Globus pallidus (tissue), 1 donor: Measurements from ENCODE around the gene FANCI.

Source experiments
- DNase-seq: peaks from one replicate; pipeline ENCODE4 v3.0.0-alpha.2; 2015; ENCODE audit warnings: low spot score

The FANCI gene

DNA sequence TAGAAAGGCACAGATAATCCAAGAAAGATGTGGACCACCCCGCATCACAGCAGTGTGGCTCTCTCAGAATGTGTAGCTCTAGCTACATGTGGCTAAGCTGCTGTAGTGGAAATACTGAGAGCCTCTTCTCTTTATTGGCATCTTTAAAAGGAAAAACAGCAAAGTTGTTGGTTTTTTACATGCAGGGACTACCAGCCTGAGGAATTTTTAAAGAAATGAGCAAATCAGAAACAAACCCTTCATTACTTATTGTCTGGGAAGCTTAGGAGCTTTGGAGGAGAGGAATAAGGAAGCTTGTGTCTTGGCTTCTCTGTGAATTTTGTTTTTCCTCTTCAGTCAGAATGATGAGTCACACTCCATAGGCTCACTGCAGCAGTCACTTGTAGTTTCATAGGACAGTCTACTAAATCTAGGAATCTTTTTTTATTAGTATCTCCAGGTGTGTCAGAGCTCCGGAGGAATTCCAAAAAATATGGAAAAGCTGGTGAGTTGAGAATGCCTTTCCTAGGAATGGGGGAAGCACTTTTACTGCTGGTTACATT is 63.3 kb downstream of the FANCI start:
- DNase-seq = no peak

DNA sequence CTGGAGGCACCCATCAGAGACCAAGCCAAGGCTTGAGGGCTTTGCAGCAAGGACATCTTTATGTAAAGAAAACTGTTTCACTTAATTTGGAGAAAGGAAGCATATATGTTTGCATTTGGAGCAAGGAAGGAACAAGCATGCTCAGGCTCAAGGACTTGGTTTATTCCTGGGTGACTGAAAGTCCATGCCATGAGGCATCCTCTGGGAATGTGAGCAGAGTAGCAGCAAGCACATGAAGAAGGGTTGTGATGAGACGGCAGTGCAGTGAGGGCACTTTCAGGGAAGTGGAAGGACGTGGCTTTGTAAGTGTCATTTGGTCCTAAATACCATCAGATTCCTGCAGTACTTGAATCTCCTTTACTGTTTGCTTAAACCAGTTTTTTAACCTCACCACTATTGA is 64.0 kb downstream of the FANCI start:
- DNase-seq = no peak

- DNase-seq = no peak
Measured at GRCh38 chr15:89308236-89308635, 64.5 kb downstream of the FANCI start.

DNA sequence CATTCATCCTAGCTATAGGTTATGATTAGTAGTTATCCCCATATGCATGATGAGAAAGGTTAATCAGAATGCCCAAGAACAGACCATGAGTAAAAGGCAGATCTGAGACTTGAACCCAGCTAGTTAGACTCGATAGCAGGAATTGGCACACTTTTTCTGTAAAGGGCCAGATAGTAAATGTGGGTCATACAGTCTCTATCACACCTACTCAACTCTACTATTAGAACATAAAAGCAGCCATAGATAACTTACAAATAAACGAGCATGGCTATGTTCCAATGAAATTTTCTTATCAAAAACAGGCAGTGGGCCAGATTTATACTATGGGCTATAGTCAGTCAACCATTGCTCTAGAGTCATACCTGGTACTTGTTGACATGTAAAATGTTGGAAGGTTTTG is 66.2 kb downstream of the FANCI start:
- DNase-seq = no peak

DNA sequence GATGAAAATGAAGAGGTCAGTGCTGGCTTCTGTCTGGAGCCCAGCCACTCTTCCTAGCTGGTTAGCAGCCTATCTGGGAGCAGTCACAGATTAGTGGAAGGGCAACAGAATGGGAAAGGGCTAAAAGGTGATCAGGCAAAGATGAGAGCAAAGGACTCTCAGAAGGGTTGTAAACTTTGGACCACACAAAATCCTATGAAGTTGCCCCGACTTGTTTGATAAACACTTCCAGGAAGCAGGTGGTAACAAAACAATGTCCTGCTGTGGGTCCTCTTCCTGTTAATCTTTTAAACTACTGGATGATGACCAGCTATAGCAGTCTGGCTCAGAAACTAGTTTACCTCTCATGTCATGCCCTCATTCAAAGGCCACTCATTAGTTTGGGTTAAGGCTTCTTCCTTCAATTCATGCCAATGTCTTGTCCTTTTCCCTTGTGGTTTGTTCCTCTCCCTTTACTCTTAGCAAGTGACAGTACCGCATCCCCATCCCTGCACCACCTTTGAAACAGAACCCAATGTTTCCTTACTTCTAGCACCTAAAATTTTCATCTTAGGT is 71.7 kb downstream of the FANCI start:
- DNase-seq = no peak

- no peak for DNase-seq
Measured at GRCh38 chr15:89316504-89316903, 72.7 kb downstream of the FANCI start.

DNA sequence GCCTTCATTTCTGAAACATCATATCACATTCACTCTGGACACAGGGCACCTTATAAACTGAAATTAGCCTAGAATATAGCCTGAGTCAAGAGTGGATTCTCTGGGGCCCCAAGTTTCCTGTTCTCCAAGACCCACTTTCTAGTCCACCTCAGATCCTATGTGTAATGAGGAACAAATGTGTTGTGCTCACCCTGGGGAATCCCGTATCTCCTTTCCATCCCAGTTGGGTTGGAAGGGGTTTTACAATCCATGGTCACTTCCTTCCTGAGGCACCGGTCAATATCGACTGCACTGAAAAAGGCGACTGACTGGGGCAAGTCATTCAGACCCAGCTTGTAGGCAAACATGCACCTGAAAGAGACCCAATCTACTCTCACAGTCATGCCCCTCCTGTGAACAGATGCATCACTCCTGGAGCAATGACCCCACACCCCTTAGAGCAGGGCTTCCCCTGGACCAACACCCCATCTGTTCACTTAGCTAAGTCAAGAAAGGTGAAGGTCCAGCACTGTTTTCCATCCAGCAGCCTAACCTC is 73.5 kb downstream of the FANCI start:
- no peak for DNase-seq

DNA sequence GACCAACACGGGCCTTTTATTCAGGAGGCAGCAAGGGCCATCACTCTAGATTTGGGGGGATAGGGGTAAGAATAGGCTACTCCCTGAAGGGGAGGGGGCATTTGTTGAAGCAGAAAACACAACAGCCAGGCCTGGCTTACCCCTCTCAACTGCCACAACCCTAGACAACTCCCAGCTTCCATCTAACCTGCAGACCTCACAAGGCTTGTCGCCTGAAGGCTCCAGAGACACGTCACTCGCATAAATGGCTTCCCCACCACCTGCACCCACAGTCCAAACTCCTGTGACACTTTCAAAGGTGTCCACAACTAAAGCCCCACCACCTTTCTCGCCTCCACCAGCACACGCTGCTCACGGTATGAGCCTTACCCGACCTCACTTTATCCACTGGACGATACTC is 75.9 kb downstream of the FANCI start:
- no peak for DNase-seq

DNA sequence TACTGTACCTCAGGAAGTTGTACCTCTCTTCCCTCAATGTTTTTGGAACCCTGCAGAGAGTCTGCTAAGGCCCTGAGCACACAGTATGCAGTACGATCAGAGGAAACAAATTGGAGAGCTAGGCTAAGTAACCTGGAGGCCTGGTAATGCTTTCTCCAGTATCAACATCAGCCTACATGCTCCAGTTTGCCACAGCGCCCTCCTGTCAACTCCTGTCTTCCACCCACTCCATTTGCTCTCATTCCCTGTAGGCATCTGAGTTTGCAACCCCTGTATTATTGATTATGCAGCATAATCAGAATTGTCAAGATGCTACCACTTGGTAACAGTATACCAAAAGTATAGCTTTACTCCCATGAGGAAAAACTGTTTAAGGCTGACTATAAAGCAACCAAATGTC is 76.4 kb downstream of the FANCI start:
- DNase-seq = no peak

- no peak for DNase-seq
Measured at GRCh38 chr15:89321521-89322410, 78.0 kb downstream of the FANCI start.

- no peak for DNase-seq
Measured at GRCh38 chr15:89322822-89323221, 79.0 kb downstream of the FANCI start.

GRCh38 chr15:89323825-89324224 is 80.0 kb downstream of the FANCI start:
- no peak for DNase-seq

GRCh38 chr15:89325039-89325803 is 81.4 kb downstream of the FANCI start:
- no peak for DNase-seq

DNA sequence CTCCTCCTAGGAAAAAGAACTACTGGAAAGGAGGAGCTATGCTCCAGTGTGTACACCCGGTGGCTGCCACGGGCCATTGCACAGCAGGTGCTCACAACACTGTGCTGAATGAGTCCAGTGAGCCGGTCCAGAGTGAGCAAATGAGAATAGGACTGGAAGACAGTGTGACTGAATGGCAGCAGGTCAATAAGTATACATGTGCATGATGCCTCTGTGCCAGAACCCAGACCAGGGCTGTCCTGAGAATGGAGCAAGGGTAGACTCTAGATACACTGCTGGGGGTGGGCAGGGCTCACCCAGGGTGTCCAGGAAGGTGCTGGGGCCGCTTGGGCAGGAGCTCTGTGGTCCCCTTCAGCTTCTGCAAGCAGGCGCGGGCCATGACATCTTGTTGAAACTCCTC is 82.5 kb downstream of the FANCI start:
- DNase-seq = no peak

- DNase-seq = no peak
Measured at GRCh38 chr15:89327113-89327512, 83.3 kb downstream of the FANCI start.

- peak; percentile 29 for DNase-seq
Measured at GRCh38 chr15:89328398-89329254, 84.8 kb downstream of the FANCI start.

DNA sequence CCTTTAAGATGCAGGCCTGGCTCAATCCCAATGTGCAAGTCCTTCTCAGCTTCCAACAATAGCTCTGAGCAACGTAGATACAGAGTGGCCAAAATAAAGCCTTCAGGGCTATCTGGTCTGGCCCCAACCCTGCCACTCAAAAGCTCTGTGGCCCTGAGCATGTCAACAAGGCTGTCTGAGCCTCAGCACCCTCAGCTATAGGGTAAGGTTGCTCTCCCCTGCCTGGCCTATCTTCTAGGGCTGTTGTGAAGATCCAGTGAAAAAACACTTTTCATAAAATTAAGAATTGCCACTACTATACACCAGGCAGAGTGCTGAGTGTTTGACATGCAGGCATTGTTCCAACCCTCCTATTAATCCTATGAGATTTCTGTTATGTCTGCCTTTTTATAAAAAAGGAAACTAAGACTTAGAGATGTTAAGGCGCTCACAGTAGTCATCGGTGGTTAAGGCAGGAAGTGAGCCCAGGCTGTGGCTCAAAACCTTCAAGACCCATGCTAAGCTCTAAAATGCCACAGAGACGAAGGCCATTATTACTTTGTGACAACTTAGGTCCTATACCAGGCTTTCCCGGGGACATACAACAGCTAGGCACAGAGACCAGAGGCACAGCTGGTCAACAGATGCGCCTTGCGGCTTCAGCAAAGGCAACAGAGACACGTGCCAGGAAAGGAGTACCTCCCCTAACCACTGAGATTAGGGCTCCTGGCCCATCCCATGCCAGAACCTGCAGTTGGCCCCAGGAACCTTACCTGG is 85.7 kb downstream of the FANCI start:
- no peak for DNase-seq

DNA sequence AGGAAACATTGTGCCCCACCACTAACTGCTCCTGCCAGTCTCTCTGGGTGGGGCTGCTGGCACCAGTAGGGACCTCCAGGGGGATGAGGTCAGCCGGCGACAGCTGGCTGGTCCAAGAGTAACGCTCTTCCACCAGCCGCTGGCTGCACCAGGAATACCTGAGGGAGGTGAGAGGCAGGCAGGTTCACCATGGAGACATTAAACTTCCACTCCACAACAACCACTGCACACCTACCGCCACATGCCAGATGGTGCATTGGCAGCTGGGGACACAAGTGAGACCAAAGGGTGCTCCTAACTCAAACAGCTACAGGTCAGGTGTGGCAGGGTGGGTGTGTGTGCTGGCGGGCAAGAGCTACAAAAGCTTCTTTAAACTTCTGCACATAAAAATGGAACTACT is 86.3 kb downstream of the FANCI start:
- DNase-seq = no peak

- DNase-seq = no peak
Measured at GRCh38 chr15:89330881-89331595, 87.3 kb downstream of the FANCI start.

DNA sequence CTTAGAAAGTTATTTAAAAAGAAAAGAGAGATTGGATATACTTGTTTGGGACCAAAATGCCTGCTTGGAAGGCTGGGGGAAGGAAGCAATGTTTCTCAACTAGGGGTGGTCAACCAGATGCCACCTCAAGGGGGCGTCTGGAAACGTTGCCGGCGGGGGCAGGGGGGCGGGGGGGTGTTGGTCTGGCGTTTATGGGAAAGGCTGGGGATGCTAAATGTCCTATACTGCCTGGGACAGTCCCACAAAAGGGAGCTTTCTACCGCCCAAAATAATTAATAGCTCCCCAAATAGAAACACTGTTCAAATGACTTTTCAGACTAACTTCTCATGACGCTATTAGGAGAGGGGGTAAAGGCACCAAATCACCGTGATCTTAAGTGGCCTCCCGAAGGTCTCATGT is 88.7 kb downstream of the FANCI start:
- no peak for DNase-seq
